Ishikawa (cell line): ENCODE data around the gene LPAR3.

Experiments
- CEBPB ChIP-seq: IDR thresholded peaks from 2 replicates; pipeline ENCODE4 v1.6.1; 2012
- CREB1 ChIP-seq: IDR thresholded peaks from 2 replicates; pipeline ENCODE4 v1.6.1; 2012; ENCODE audit warnings: low read depth
- EGR1 ChIP-seq: IDR thresholded peaks from 2 replicates; pipeline ENCODE4 v1.6.1; 2012
- EP300 ChIP-seq: IDR thresholded peaks from 2 replicates; pipeline ENCODE4 v1.6.1; 2012; ENCODE audit warnings: borderline replicate concordance
- FOXM1 ChIP-seq: IDR thresholded peaks from 2 replicates; pipeline ENCODE4 v1.6.1; 2012; ENCODE audit warnings: low read depth, borderline replicate concordance
- MAX ChIP-seq: IDR thresholded peaks from 2 replicates; pipeline ENCODE4 v1.6.1; 2012
- NFIC ChIP-seq: IDR thresholded peaks from 2 replicates; pipeline ENCODE4 v1.6.1; 2012
- RAD21 ChIP-seq: IDR thresholded peaks from 2 replicates; pipeline ENCODE4 v1.6.1; 2012; ENCODE audit warnings: low read depth
- REST ChIP-seq: IDR thresholded peaks from 2 replicates; pipeline ENCODE4 v1.6.1; 2012; ENCODE audit warnings: low read depth, mild to moderate bottlenecking
- TAF1 ChIP-seq: IDR thresholded peaks from 2 replicates; pipeline ENCODE4 v1.6.1; 2012; ENCODE audit warnings: low read depth, mild to moderate bottlenecking
- TCF12 ChIP-seq: IDR thresholded peaks from 2 replicates; pipeline ENCODE4 v1.6.1; 2012; ENCODE audit warnings: low read depth
- TEAD4 ChIP-seq: IDR thresholded peaks from 2 replicates; pipeline ENCODE4 v1.6.1; 2012
- YY1 ChIP-seq: IDR thresholded peaks from 2 replicates; pipeline ENCODE4 v1.6.1; 2012; ENCODE audit warnings: low read depth
- ZBTB7A ChIP-seq: IDR thresholded peaks from 2 replicates; pipeline ENCODE4 v1.6.1; 2012; ENCODE audit warnings: low read depth
- TF ChIP-seq, protein P1 (sequence below): IDR thresholded peaks from 2 replicates; pipeline ENCODE4 v1.6.1; 2012

The LPAR3 gene

DNA sequence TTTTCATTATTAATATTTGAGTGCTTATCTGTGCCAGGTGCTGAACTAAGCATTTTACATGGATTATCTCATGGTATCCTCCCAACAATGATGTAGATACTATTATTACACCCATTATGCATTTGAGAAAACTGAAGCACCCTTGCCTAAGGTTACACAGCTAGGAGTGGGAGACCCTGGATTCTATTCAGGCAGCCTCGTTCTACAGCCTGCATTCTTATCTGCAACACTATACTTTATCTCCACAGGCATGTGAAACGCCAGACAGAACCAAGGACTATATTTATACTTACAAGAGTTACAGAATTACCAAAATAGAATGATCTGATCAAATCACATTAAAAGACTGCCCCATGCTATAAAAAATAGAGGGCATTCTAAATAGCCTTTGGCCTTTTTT lies 22.4 kb downstream of the LPAR3 start:
- TF ChIP-seq TCF12 (no peak), TAF1 (no peak), EP300 (no peak)

DNA sequence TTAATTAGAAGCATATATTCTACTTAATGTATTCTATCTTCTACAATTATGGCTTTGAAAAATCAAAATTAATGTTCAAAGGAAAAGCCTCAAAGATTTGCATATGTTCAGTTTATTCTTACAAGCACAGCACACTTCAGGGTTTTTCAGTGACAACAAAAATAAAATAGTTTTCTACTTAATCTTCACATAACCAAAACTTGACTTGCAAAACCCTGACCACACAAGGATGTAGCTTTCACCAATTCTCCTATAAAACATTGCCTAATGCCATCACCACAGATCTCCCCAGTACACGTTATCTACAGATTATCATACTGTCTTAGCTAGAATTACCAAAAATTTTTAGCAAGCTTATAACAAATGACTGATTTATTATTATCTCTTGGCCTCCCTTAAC lies 23.3 kb downstream of the LPAR3 start:
- TF ChIP-seq TAF1 (no peak), CREB1 (no peak)

DNA sequence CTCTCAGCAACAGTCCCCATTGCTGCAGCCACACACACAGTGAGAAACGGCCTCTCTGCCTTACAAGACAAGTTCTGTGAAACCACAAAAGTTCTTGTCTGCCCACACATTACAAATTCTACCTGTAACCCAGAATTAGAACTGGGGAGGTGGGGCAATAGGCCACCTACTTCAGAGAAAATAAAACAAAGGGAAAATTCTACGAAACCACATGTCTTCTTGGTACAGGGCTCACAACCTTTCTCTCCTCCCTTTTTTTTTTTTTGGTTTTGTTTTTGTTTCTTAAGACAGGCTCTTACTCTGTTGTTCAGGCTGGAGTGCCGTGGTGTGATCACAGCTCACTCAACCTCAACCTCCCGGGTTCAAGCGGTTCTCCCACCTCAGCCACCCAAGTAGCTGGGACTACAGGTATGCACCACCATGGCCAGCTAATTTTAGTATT lies 30.2 kb downstream of the LPAR3 start:
- TF ChIP-seq EP300 (no peak), YY1 (no peak), FOXM1 (no peak), TEAD4 (no peak)

DNA sequence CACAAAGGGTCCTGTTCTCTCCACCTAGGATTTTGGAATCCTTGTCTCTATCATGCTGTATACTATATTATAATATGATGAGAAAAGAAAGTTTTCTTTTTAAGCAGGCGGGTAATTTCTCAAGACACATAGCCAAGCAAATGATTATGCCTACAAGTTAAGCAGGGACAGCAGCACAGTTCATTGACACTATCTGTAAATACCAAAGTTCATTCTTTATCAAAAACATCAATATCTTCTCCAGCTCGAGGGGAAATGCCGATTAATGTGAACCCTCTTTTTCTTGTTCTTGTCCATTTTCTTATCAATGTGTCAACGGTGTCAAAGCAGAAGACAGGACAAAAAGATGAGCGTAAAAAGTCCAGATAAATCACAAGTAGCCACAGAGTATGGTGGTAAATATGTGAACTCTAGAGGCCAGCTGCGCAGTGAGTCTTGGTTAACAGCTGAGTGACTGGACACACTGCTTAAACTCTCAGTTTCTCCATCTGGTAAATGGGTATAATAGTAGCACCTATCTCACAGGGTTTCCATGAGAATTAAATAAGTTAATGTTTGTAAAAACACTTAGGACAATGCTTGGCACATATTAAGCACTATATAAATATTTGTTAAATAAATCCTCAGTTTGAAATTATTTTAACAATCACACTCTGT lies 30.9 kb downstream of the LPAR3 start:
- TF ChIP-seq REST (no peak), CREB1 (no peak), FOXM1 (no peak), YY1 (no peak), TEAD4 (no peak), CEBPB (no peak), EP300 (no peak), MAX (no peak), EGR1 (no peak), TAF1 (no peak), TCF12 (no peak), NFIC (no peak), ZBTB7A (no peak), RAD21 (no peak)
- TF ChIP-seq, protein P1, sequence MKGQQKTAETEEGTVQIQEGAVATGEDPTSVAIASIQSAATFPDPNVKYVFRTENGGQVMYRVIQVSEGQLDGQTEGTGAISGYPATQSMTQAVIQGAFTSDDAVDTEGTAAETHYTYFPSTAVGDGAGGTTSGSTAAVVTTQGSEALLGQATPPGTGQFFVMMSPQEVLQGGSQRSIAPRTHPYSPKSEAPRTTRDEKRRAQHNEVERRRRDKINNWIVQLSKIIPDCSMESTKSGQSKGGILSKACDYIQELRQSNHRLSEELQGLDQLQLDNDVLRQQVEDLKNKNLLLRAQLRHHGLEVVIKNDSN = no peak

DNA sequence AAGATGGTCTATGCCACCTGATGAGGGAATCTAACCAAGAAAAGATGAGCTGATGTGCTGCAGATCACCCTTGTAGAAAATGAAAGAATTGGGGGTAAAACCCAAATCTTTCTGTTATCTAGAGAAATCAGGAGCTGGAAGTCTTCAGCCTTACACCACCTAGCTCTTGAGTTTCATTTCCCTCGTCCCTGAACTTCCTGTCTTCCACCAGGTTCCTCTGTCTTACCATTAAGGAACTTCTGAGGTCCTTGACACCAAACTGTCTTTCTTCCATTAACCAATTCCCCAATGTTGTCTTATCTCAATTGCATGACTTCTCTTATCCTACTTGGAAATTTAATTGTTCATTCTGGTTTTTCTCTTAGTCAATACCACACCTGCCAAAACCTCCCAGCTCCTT lies 31.5 kb downstream of the LPAR3 start:
- TF ChIP-seq RAD21 (no peak), FOXM1 (no peak), EGR1 (no peak), CEBPB (no peak), REST (no peak), TCF12 (no peak), CREB1 (no peak), EP300 (no peak), MAX (no peak), ZBTB7A (no peak), YY1 (no peak), TEAD4 (no peak), TAF1 (no peak), NFIC (no peak)
- TF ChIP-seq, protein P1 = no peak

- no peak for TF ChIP-seq NFIC
- TF ChIP-seq YY1 = no peak
- TF ChIP-seq EGR1 = no peak
- no peak for TF ChIP-seq TCF12
- no peak for TF ChIP-seq MAX
- no peak for TF ChIP-seq REST
- TF ChIP-seq EP300 = no peak
- no peak for TF ChIP-seq CREB1
- TF ChIP-seq ZBTB7A = no peak
- TF ChIP-seq TEAD4 = no peak
Measured at GRCh38 chr1:84859866-84860265, 33.1 kb downstream of the LPAR3 start.
